Activated CD8-positive, alpha-beta memory T cell treated with anti-CD3 and anti-CD28 coated beads, Interleukin-2, amount 50 U/mL, for 24 hours (primary cell): ENCODE data around the gene NUFIP1.
A peak's percentile ranks its signal among the peaks of the same experiment; 100 is the strongest.
"Not testable (repeated sequence)": the region's sequence is repeated elsewhere in the genome, so short reads cannot be mapped to it uniquely, and the experiment has no call there.

Experiments used
- DNase-seq: peaks from one replicate; pipeline ENCODE4 v3.0.0-alpha.2; 2020; ENCODE audit errors: extremely low read depth

Gene NUFIP1

DNA sequence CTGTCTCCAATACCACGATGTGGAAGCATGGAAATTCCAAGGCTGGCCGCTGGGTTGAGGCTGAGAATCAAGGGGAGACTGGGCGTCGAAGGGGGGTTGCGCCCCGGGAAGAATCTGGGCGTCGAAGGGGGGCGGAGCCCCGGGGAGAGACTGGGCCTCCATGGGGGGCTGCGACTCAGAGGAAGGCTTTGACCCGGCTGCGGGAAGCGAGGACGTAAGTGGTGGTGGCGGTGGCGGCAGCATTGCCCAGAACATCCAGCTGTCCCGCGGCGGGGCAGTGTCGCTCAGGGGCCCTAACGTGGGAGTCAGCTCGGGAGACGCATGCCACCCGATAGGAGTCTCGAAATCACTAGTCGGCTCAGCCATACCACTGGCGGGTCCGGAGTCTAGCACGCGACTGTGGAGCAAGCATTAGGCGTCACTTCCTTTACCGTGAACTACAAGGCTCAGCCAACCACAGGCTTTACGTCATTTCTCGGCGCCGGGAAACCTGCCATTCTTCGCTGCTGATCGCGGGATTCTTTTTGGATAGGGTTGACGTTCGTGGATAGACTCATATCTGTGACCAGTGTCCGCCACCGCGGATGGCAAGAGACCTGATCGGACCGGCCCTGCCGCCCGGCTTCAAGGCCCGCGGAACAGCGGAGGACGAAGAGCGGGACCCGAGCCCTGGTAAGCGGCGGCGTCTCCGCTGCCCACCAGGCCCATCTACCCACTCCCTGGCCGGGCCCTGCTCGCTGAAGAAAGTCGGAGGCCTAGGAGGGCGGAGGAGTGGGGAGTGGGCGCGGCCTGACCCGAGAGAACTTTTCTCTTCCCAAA is at the start of gene NUFIP1, which contains the start of gene GPALPP1:
Gene NUFIP1 (minus strand): TSS at position 401 of the 819 bp plus-strand sequence. CDS start 35 bp downstream, at position 366.
Gene GPALPP1 (plus strand): TSS at position 468 of the 819 bp plus-strand sequence. CDS start 117 bp downstream, at position 585.
- peak; percentile 91 for DNase-seq

DNA sequence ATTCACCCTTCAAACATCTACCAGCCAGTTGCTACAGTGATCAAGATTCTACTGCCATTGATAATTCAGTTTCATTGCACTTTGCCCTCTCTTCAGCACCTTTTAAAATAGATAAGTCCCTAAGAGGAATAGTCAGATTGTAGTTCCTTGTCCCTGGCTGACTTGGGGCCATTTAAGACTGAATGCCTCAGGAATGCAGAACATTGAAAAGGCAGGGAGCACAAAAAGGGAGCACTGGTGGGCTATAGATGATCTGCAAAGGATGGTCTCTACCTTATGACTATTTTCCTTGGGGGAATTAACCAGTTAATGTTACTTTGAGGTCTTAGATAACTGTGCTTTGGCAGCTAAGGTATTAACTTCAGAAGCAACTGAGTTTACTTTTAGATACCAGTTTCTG is 46.9 kb upstream of the NUFIP1 start:
- DNase-seq, result no peak

DNA sequence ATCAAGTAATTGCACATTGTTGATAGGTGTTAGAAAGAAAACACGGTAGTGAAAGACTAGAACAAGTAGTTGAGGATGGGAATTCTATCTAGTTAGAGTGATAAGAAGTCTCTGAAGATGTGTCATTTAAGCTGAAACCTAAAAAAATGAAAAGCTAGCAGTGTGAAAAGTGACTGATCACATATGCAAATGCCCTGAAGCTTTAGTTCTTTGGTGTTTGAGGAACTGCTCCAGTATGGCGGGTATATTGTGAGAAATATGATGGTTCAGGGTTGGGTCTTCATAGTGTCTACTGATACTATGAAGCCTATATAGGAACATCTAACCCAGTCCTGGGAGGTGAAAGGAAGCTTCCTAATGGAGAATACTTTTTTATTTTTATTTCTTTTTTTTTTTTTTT is 45.1 kb upstream of the NUFIP1 start:
- no peak for DNase-seq

DNA sequence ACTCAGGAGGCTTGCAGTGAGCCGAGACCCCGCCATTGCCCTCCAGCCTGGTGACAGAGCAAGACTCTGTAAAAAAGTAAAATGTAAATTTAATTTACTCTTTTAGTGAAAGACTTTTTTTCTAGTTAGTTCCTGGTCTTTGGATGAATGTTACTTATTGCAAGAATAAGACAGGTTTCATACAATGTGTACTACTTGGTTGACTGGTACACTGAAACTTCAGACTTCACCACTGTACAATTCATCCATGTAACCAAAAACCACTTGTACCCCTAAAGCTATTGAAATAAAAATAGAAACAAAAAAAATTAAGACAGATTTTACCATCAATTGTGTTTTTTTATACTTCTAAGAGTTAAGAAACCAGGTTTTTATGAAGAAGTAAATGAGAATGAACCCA is 35.6 kb upstream of the NUFIP1 start:
- DNase-seq, result no peak

DNA sequence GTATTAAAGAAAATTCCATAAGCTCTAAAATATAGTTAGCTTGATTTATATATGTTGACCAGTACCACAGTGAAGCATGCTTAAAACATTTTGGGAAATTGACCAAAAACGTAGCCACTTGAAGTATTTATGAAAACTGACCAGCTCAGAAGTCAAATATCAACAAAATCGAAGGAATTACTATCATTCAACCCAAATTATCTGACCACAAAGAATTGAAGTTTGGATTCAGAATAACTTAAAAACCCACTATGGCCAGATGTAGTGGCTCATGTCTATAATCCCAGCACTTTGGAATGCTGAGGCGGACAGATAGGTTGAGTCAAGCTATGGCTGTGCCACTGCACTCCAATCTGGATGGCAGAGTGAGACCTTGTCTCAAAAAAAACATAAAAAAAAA is 32.0 kb upstream of the NUFIP1 start:
- no peak for DNase-seq

DNA sequence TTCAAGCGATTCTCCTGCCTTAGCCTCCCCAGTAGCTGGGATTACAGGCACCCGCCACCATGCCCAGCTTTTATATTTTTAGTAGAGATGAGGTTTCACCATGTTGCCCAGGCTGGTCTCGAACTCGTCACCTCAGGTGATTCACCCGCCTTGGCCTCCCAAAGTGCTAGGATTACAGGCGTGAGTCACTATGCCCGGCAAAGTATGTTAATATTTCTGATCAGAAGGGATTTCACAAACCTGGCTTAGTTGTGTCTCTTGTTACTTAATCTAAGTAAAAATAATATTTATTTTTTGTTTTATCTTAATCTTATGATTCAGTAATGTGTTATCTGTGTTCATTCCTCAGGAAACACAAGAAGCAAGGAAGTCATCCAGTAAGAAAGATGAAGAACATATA is 30.7 kb upstream of the NUFIP1 start:
- not testable (repeated sequence) for DNase-seq

DNA sequence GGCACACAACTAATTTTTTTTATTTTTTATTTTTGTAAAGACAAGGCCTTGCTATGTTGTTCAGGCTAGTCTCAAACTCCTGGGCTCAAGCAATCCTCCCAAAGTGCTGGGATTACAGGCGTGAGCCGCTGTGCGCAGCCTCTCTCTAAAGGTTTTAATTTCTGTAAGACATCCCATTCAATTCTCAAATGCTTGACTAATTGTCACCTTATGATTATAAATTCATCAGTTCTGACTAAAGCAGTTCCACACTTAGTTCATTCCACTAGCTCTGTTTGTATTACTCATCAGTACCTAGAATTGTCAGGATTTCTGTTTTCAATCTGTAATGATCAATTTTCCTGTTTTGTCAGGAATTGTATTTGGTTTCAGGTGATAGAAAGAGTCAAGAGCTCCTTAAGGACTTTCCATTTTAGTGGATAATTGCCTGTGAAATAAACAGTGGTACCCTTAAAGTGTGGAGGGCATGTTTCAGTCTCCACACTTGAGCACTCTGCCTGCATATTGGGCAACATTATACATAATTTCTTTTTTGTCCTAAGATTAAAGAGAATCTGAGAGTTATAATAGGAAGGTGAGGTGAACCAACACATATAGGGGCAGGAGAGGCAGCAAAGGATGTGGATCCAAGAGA is 27.6 kb upstream of the NUFIP1 start:
- no peak for DNase-seq

DNA sequence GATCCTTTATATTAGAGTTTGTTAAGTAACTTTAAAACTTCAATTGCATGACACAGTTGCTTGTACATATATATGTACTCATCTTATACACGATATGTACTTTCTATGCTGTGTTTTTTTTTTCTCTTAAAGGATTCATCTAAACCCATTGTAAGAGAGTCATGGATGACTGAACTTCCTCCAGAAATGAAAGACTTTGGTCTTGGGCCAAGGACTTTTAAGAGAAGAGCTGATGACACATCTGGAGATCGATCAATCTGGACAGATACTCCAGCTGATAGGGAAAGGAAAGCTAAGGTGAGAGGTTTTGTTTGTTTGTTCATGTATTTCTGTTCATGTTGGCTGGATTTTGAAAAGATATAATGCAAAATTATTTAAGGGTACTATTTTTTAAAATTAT is 26.0 kb upstream of the NUFIP1 start:
- DNase-seq, result no peak

DNA sequence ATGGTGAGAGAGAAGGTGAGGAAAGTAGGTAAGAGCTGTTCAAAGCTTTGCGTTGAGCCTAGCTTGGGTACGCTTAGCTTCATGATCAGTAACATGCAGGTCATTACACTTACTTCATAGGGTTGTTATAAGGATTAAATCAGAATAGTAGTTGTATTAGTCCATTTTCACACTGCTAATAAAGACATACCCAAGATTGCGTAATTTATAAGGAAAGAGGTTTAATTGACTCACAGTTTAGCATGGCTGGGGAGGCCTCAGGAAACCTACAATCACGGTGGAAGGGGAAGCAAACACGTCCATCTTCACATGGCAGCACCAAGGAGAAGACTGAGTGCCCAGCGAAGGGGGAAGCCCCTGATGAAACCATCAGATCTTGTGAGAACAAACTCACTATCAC is 21.9 kb upstream of the NUFIP1 start:
- DNase-seq, result no peak

DNA sequence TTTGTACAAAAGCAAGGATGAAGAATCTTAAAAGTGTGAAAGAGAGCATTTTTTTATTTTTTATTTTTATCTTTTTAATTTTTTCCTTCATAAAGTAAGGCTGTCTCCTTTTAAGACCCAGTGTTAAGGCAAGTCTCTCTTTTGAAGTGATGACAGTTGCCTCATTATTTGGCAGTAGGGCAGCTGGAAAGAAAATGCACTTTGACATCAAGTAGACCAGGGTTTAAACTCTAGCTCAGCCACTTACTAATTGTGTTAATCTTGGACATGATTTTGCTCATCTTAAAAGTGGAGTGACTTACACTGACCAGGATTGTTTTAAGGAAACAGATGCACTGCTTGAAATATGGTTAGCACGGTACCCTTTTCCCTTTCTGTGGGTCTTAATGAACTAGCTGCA is 18.6 kb upstream of the NUFIP1 start:
- no peak for DNase-seq

DNA sequence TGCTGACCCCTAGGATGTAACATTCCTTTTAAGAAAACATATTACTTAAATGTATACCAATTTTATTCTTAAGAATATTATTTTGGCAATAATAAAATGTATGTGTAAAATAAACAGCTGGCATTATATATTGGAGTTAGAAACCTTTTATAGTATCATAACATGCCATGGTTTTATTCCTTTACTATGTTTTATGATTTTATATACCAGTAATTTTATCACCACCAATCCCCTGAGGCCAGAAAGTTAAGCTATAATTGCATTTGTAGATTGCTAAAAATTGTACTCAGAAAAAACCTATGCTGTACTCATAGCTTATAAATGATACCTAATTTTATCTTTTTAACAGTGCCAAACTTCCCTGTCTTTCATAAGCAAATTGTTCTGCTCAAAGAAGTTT is 18.0 kb upstream of the NUFIP1 start:
- no peak for DNase-seq

DNA sequence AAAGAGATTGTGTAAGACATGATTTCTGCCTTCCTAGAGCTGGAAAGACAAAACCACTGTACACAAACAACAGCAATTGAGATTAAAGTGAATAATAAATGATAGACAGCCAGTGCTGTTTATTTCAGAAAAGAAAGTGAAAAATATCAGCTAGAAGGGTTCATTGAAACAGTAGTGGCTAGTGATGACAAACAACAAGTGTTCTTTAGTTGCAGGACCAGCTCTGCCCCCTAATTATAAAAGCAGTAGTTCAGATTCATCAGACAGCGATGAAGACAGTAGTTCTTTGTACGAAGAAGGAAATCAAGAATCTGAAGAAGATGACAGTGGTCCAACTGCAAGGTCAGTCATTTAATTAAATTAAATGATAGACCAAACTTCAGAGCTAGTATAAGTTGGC is 14.8 kb upstream of the NUFIP1 start:
- no peak for DNase-seq

DNA sequence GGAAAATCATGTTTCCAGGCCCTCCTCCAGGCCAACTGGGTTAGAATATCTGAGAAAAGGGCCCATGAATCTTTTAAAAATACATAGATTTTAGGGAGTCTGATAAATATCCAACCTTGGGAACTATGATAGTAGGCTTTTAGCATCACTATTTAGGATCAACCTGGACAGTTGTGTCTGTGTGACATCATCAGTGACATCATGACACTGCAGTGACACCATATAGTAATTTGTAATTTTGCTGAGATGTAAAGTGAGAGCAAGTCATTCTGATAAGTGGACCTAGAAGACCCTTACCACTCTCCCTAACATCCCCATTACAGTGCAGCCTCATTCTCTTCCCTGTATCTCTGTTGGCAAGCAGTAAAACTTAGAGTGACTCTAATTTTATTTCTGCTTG is 14.1 kb upstream of the NUFIP1 start:
- DNase-seq, result no peak

DNA sequence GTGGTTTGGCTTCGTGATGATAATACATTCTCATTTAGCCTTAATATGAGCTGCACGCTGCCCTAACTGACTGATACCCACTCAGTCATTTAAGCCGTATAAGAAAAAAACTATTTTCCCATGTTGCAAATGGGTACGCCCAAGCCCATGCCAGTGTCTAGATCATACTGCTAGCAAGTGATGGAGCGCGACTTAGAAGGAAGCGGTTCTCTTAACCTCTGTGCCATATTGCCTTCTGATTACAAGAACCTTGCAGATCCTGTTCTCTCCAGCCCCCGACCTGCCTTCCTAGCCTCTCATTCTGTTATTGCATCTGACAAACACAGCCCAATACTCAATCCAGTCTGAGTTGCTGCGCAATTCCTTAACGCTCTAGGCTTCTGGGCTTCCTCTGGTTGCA is 670 bp upstream of the NUFIP1 start:
- no peak for DNase-seq

DNA sequence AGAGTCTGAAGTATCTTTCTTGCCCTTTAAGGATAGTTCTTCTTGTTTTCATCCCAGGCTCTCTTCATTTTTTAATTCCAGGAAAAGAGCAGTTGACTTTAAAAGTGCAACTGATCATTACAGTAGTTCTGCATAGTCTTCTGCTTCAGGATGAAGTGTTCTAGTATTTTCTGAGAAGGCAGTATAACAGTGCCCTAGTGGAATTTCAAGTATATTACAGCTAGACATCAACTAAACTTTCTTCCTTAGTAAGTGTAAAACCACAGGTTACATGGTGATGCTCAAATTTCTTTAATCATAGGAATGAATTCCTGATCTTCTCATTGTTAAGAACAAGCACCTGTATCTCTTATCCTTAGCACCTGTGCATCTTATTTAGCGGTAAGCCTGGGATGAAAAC is 10.9 kb downstream of the NUFIP1 start:
- no peak for DNase-seq

DNA sequence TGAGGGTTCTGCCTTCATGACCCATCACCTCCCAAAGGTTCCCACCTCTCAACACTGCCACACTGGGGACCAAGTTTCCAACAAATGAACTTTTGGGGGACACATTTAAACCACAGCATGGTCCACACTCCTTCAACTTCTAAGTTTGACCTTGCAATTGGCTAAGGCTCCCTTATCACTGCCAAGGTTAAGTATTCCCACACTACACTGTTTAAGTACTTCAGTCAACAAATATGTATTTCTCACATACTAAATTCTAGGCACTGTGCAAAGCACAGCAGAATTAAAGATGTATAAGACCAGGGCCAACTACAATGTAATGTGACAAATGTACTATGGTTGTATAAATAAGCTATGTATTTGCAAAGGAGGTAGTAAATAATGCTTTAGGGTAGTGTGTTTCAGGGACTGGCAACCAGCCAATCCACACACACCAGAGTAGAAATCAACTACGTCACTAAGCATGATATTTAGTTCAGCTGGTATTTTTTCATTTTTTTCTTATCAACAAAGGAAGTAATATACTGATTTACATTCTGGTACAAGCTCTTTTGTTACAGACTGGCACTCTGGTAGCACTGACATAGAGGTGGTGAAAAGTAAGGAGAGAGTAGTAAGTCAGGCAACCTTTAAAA is 12.2 kb downstream of the NUFIP1 start:
- DNase-seq, result no peak

DNA sequence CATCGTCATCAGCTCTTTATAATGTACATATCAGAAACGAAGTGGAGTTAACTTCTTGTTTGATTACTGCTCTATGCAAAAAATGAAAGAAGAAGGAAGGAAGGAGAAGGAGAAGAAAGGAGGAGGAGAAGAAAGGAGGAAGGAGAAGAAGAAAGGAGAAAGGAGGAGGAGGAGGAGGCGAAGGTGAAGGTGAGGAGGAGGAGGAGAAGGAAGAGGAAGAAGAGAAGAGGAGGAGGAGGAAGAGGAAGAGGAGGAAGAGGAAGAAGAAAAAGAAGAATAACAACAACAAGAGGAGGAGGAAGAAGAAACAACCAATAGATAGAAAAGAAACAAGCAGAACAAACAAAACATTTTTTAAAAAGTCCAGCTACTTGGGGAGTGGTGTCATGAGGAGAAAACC is 13.1 kb downstream of the NUFIP1 start:
- DNase-seq, result no peak

DNA sequence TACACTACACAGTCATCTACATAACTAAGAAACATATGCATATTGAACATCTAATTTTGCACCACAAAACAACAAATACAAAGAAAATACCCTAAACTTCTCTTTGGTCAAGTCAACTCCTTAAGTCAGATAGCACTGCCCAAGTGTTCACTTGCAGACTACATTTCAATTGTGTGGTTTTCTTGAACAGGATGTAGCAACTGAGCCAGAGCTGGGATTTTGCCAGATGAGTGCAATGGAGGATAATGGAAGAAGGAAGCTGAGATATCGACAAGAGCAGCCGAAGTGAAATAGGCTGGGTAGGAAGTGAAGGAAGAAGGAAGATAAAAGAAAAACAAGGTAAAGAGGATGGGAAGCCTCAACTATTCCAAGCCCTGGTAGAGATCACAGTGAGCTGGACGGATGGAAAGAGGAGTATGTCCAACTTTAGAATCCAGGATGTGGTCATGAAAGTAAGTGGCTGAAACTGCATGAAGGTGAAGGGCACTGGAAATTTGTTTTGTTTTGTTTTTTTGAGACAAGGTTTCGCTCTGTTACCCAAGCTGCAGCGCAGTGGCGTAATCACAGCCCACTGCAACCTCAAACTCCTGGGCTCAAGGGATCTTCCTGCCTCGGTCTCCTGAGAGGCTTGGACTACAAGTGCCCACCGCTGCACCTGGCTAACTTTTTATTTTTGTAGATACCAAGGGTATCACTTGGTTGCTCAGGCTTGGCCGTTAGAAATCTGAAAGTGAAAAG is 15.0 kb downstream of the NUFIP1 start:
- DNase-seq, result no peak

DNA sequence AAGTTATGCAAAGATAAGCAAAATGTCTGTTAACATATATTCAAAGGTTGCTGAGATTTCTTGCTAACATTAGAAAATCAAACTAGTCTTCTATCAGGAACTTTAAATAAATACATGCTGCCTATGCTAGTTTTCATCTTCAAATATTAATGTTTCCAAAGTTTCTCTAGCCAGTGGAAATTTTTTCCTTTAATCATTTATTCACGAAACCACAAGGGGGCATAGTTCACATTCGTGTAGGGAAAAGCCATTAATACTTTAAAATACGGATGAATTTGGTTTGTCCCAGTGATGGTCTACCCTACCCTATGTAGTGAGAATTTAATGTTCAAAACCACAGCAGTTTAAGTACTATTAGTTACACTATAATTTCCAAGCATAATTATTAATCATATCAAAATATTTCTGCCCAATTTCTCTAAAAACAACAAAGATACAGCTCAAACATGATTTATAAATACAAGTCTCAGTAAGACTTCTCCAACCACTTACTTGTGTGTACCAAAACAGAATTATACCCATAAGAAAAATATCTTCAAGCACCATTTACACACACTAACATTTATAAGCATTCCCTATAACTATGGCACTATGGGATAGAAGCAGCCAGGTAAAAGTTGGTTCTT is 16.2 kb downstream of the NUFIP1 start:
- DNase-seq, result no peak

DNA sequence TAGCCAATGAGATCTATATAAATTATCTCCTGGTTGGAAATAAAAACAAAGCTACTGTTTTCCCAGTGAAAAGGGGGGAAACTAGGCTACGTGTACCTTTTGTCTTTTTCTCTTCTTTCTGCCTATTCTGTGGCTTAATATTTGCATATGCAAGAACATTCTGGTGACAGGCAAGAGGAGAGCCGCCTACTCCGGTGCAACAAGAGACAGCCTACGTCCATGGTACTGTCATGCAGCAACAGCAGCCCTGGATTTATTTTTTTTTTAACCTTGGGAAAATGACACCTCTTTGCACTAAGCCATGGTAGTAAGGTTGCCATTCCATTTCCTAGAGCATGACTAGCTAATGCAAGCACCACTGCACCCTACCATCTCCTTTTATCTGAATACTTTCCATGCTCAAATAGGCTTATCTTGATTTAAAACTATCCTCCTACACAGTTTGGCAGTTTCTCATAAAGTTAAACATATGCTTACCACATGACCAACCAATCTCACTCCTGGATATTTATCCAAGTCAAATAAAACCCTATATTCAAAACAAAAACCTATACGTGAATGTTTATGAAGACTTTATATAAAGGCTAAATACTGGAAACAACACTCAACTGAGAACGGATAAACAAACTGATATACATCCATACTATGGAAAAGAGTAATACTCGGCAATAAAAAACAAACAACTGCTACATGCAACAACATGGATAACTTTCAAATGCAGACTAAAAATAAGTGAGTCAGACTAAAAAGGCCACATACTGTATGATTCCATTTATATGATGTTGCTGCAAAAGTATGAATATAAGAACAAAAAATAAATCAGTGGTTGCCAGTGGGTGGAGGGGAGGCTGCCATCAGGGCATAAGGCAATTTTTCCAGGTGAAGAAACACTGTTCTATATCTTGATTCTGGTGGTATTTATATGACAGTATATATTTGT is 17.3 kb downstream of the NUFIP1 start:
- DNase-seq, result no peak
